Heart right ventricle (tissue), 16 donors: ENCODE measurements around the gene PPP4R3B. TPM values are rescaled to one million over a fixed set of nuclear protein-coding genes. Genes with fewer than 3 reads are reported as not detected.
"Not testable (repeated sequence)": the region's sequence is repeated elsewhere in the genome, so short reads cannot be mapped to it uniquely, and the experiment has no call there.

Experiments used
- ATAC-seq, 8 donors: fragments of 200-7000 bp; cut with Tn5 transposase; one replicate each; pipeline ENCODE4 v1.9.1; 2020; ENCODE audit warnings: mild to moderate bottlenecking in 8 of 8, moderate library complexity in 8 of 8, moderate number of reproducible peaks in 1 of 8
- DNase-seq, 2 donors: peaks; one replicate each; pipeline ENCODE4 v3.0.0-alpha.2; 2020
- H3K27ac ChIP-seq, 10 donors: fragments of 200-600 bp; sonication (generic) in 2 of 10; one replicate each; pipeline versions ENCODE4 v1.5.0 to v1.8.0; 2020 to 2022; ENCODE audit warnings: mild to moderate bottlenecking in 3 of 10
- H3K27me3 ChIP-seq, 7 donors: fragments of 200-600 bp; one replicate each; pipeline ENCODE4 v1.8.0; 2021 to 2022; ENCODE audit warnings: mild to moderate bottlenecking in 2 of 7
- H3K36me3 ChIP-seq, 9 donors: fragments of 200-600 bp; sonication (generic) in 1 of 9; one replicate each; pipeline versions ENCODE4 v1.5.0 to v1.8.0; 2020 to 2022; ENCODE audit warnings: mild to moderate bottlenecking in 2 of 9
- H3K4me1 ChIP-seq, 9 donors: fragments of 200-600 bp; sonication (generic) in 1 of 9; one replicate each; pipeline versions ENCODE4 v1.5.0 to v1.8.0; 2020 to 2022; ENCODE audit warnings: mild to moderate bottlenecking in 4 of 9
- H3K4me3 ChIP-seq, 10 donors: fragments of 200-600 bp; sonication (generic) in 2 of 10; one replicate each; pipeline versions ENCODE4 v1.5.0 to v1.8.0; 2020 to 2022; ENCODE audit warnings: mild to moderate bottlenecking in 7 of 10, moderate library complexity in 2 of 10
- H3K9me3 ChIP-seq, 11 donors: fragments of 200-600 bp in 10 of 11; sonication (generic) in 2 of 11; one replicate each; pipeline versions ENCODE4 v1.5.0 to v1.8.0; 2013 to 2022; ENCODE audit warnings: mild to moderate bottlenecking in 2 of 11, control low read depth in 1 of 11, moderate library complexity in 1 of 11
- CTCF ChIP-seq, 9 donors: fragments of 200-600 bp; sonication (generic) in 2 of 9; IDR thresholded peaks; one replicate each; pipeline versions ENCODE4 v1.5.0 to v1.8.0; 2021 to 2022; ENCODE audit warnings: antibody characterized with exemption in 9 of 9, mild to moderate bottlenecking in 5 of 9, moderate library complexity in 1 of 9
- WGBS, 2 donors: extraction: QIAGEN DNeasy Blood & Tissue Kit; methylation state at CpG; one replicate each; pipeline ENCODE4 v1.1.7; 2013; ENCODE audit warnings: inconsistent platforms in 1 of 2; 5-methylcytosine and 5-hydroxymethylcytosine counted together
- intact Hi-C, 10 donors: fragments of 100-400 bp; cut with DNase I; formaldehyde crosslinking; loops; one replicate each; pipeline versions ENCODE4 v1.11.1 to v1.14.2; 2022
- polyA plus RNA-seq, 2 donors: library from polyadenylated mRNA; stranded (reverse); fragments of 200-250 nt; gene quantifications; one replicate each; pipeline ENCODE4 v1.2.3, GENCODE V29; 2013
- total RNA-seq, 10 donors: library from RNA; stranded (reverse); fragmentation: NEBNext Ultra II Directional in 3 of 10; extraction: Animal tissue kit (Norgen Biotek cat#: 25700) in 3 of 10; gene quantifications; one replicate each; pipeline versions ENCODE4 v1.2.1 to v1.2.4, GENCODE V29; 2021 to 2023
- donor health status: Arrhythmogenic right ventricular cardiomyopathy.
- donor health status: ischemic (EF 13 %, LVEDD 7.1; RV severe dilation, severe dysfunction).
- donor health status: healthy with polysubstance abuse.
- donor health status: DM: no; HTN: yes; CAD: no.
- donor health status: DM: no; HTN: no; CAD: no.
- donor health status: ischemic (EF 25% LVEDD 6.9; RV normal size, moderate dysfunction).
- donor health status: ischemic (EF 25% LVEDD 5.7; RV mildly dilated, moderate dysfunction).
- donor health status: healthy.
- donor health status: DM: yes; HTN: yes; CAD: no.
- donor health status: Ischemic cardiomyopathy.
- donor health status: ischemic (EF 35%, LVEDD 5.7; RV mildly dilated, moderate dysfunction).
- donor health status: nonischemic (EF 11% LVEDD 7.7; RV severe dilation, severe dysfunction).
- donor health status: DM: yes; HTN: yes; CAD: no.
- donor health status: PGD.
- donor health status: ischemic (EF 29% LVEDD 5.4; RV normal size, mild dysfunction).
- donor health status: nonischemic (EF 23%, LVEDD 6.1; RV moderate dilation, normal function).

PPP4R3B gene
- total and polyA plus RNA-seq, 12 donors, result 10.9 to 29.0 (median 24.6) TPM

GRCh38 chr2:55581435-55581834, 36.0 kb downstream of the PPP4R3B start:
- Histone ChIP-seq H3K9me3 (no peaks in the 10 kb centered on the region), H3K27me3 (no peaks in the 10 kb centered on the region), H3K27ac (no peak overlapping the region), H3K36me3 (peaks cover 0 to 100% (median 16%) of the 10 kb centered on the region in 9 donors), H3K4me1 (peaks cover 0 to 28% (median 8%) of the 10 kb centered on the region in 9 donors), H3K4me3 (no peak overlapping the region)
- intact Hi-C loops, result no loop called here
- peak in 3 of 9 donors; percentile 12 to 27 (median 25) for TF ChIP-seq CTCF (IDR thresholded peaks at IDR 0.05)
- ATAC-seq (no peak), DNase-seq (no peak)
- 93 to 94% methylated on average over 3 of the region's 3 CpGs for WGBS, 2 donors

GRCh38 chr2:55569002-55569401, 48.4 kb downstream of the PPP4R3B start:
- H3K4me1 ChIP-seq, H3K27me3 ChIP-seq, H3K4me3 ChIP-seq, H3K27ac ChIP-seq, H3K9me3 ChIP-seq, intact Hi-C loops, ATAC-seq, DNase-seq: not testable (repeated sequence)
- peaks cover 0 to 100% (median 28%) of the 10 kb centered on the region in 9 donors for H3K36me3 ChIP-seq
- WGBS, 2 donors, result 86 to 95% methylated on average over 8 of the region's 8 CpGs

- WGBS, 2 donors, result 94 to 96% methylated on average over 4 of the region's 4 CpGs
- H3K9me3 ChIP-seq, result no peaks in the 10 kb centered on the region
- no peak for ATAC-seq
These were observed 50.1 kb downstream of the PPP4R3B start for GRCh38 chr2:55567298-55567697.

GRCh38 chr2:55565613-55566012, 51.8 kb downstream of the PPP4R3B start:
- peaks cover 0 to 100% (median 60%) of the 10 kb centered on the region in 9 donors for H3K36me3 ChIP-seq
- TF ChIP-seq CTCF (IDR thresholded peaks at IDR 0.05), result no peak
- intact Hi-C loops, result no loop called here
- H3K4me3 ChIP-seq, result no peak overlapping the region
- no peaks in the 10 kb centered on the region for H3K4me1 ChIP-seq
- DNase-seq (no peak), ATAC-seq (no peak)
- H3K27ac ChIP-seq, result no peak overlapping the region
- peaks cover 0 to 7% (median 0%) of the 10 kb centered on the region in 11 donors for H3K9me3 ChIP-seq
- 97 to 98% methylated on average over 1 of the region's 1 CpG for WGBS, 2 donors
- H3K27me3 ChIP-seq, result no peaks in the 10 kb centered on the region

More at GRCh38 chr2:55567298-55567697, 50.1 kb downstream of the PPP4R3B start:
- no peak for DNase-seq
- no peak overlapping the region for H3K4me3 ChIP-seq
- no peak overlapping the region for H3K27ac ChIP-seq
- TF ChIP-seq CTCF (IDR thresholded peaks at IDR 0.05), result no peak
- H3K27me3 ChIP-seq, result no peaks in the 10 kb centered on the region
- intact Hi-C loops, result no loop called here
- peaks cover 0 to 100% (median 45%) of the 10 kb centered on the region in 9 donors for H3K36me3 ChIP-seq
- H3K4me1 ChIP-seq, result no peaks in the 10 kb centered on the region

- H3K4me1 ChIP-seq, result peaks cover 0 to 9% (median 0%) of the 10 kb centered on the region in 9 donors
- no peak for TF ChIP-seq CTCF (IDR thresholded peaks at IDR 0.05)
- ATAC-seq (no peak), DNase-seq (no peak)
- 99 to 100% methylated on average over 3 of the region's 3 CpGs for whole genome bisulfite sequencing, 2 donors
- H3K27me3 ChIP-seq, result no peaks in the 10 kb centered on the region
- H3K36me3 ChIP-seq, result peaks cover 0 to 100% (median 64%) of the 10 kb centered on the region in 9 donors
- intact Hi-C loops, result no loop called here
- H3K4me3 ChIP-seq, result no peak overlapping the region
- no peak overlapping the region for H3K27ac ChIP-seq
- peaks cover 0 to 7% (median 0%) of the 10 kb centered on the region in 11 donors for H3K9me3 ChIP-seq
These were observed 56.6 kb downstream of the PPP4R3B start for GRCh38 chr2:55560855-55561254.
